GM10266 (cell line): Measurements from ENCODE around the gene LRRC9.
"Not testable (repeated sequence)": the region's sequence is repeated elsewhere in the genome, so short reads cannot be mapped to it uniquely, and the experiment has no call there.

Source experiments
- DNase-seq: peaks from one replicate; pipeline ENCODE4 v3.0.0; 2012; ENCODE audit errors: extremely low spot score
- TF ChIP-seq, protein P1 (sequence below): IDR thresholded peaks from 2 replicates; pipeline ENCODE4 v1.5.1; 2012; ENCODE audit warnings: mild to moderate bottlenecking, low read depth; ENCODE audit not compliant: control insufficient read depth, insufficient read depth; ENCODE audit errors: missing control alignments

The LRRC9 gene

DNA sequence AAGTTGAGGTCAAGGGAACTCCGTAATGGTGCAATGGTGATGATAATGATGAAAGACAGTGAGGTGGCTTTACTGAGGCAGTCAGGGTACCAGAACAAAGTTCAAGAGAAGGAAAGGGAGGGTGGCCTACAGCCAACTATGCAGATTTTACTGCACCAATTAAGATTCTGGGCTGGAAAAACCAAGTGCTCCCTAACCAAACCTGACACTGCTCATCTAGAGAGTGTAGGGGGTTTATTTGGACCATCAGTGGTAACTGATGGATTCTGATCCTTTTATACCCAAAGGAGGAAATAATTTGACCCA lies 387 bp downstream of the LRRC9 start:
- TF ChIP-seq, protein P1, sequence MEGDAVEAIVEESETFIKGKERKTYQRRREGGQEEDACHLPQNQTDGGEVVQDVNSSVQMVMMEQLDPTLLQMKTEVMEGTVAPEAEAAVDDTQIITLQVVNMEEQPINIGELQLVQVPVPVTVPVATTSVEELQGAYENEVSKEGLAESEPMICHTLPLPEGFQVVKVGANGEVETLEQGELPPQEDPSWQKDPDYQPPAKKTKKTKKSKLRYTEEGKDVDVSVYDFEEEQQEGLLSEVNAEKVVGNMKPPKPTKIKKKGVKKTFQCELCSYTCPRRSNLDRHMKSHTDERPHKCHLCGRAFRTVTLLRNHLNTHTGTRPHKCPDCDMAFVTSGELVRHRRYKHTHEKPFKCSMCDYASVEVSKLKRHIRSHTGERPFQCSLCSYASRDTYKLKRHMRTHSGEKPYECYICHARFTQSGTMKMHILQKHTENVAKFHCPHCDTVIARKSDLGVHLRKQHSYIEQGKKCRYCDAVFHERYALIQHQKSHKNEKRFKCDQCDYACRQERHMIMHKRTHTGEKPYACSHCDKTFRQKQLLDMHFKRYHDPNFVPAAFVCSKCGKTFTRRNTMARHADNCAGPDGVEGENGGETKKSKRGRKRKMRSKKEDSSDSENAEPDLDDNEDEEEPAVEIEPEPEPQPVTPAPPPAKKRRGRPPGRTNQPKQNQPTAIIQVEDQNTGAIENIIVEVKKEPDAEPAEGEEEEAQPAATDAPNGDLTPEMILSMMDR = no peak
- no peak for DNase-seq

DNA sequence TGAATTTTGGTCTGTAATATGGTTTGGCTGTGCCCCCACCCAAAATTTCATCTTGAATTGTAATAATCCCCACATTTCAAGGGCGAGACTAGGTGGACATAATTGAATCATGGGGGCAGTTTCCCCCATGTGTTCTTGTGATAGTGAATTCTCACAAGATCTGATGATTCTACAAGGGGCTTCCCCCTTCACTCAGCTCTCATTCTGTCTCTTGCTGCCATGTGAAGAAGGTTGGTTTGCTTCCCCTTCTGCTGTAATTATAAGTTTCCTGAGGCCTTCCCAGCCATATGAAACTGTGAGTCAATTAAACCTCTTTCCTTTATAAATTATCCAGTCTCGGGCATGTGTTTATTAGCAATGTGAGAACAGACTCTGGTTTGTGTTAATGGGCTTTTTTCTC lies 5.9 kb downstream of the LRRC9 start:
- no peak for DNase-seq
- TF ChIP-seq, protein P1 = no peak

DNA sequence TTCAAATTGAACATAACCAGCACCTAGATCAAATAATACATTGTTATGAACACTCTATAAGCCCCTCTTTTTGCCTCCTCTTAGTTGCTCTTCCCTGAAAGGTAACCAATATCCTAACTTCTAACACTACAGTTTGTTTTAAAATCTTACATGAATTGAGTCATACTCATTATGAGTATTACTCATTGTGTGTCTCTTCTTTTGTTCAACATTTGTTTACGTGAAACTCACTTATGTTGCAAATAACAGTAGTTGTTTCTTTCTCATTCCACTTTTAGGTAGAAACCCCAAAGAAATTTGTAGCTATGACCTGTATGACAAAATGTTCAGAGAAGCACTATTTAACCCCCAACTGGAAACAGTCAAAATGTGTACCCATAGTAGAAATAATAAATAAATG lies 6.6 kb downstream of the LRRC9 start:
- TF ChIP-seq, protein P1 = no peak
- no peak for DNase-seq

DNA sequence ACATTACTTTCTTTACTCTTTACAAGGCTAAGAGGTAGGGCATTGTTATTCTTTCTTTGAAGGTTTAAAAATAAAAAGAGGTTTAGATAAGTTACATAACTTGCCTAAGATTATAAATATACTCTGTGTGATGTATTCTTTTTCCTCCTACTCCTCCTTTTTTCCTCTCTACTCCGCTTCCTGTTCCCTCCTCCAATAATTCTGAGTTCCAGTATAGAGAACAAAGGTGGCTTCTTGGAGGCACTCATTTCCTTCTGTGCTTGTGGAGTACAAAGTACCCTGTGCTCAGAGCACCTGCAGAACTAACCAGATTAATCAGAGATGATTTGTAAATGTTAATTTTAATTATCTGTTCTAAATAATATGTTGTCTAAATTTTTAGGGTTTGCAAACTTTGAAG lies 11.3 kb downstream of the LRRC9 start:
- TF ChIP-seq, protein P1 = no peak
- DNase-seq = no peak

DNA sequence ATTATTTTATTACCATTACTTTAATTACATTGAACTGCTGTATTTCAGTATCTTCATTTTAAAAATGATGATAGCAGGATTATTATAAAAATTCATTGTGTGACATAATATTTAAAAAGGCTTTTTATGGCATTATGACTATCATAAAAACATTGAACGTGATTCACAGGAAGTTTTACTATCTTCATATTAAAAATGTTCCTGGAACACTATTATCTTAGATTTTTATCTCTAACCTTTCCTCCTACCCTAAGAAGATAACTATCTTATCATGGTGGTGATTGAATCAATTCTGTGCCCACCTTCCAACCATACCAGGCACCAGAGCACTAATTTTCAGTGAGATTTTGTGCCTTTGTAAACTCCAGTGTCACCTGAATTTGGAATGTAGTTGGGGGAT lies 16.2 kb downstream of the LRRC9 start:
- TF ChIP-seq, protein P1 = no peak
- DNase-seq = no peak

DNA sequence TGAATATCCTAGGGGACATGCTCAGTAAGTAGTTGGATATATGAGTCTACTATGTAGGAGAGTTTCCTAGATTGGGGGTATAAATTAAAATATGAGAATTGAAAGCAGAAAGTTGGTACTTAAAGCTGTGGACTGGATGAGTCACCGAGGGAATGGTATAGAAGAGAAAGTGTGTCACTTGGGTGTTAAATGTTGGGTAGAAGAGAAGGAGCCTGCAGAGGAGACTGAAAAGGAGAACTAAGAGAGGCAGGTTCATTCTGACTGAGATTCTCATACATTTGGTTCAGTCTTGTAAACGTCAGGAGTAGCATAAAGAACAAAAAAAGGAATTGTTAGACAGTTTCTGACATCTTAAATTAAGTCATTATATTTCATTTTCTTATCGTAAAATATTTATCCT lies 19.9 kb downstream of the LRRC9 start:
- TF ChIP-seq, protein P1 = no peak
- DNase-seq = no peak

DNA sequence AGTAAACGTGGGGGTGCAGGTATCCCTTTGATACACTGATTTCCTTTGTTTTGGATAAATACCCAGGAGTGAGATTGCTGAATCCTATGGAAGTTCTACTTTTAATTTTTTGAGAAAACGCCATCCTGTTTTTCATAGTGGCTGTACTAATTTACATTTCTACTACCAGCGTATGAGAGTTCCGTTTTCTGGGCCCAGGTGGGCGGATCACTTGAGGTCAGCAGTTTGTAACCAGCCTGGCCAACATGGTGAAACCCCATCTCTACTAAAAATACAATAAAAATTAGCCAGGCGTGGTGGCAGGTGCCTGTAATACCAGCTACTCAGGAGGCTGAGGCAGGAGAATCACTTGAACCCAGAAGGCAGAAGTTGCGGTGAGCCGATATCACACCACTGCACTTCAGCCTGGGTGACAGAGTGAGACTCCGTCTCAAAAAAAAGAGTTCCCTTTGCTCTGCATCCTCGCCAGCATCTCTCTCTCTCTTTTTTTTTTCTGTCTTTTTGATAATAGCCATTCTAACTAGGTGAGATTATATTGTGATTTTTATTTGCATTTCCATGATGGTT lies 22.4 kb downstream of the LRRC9 start:
- DNase-seq = not testable (repeated sequence)

DNA sequence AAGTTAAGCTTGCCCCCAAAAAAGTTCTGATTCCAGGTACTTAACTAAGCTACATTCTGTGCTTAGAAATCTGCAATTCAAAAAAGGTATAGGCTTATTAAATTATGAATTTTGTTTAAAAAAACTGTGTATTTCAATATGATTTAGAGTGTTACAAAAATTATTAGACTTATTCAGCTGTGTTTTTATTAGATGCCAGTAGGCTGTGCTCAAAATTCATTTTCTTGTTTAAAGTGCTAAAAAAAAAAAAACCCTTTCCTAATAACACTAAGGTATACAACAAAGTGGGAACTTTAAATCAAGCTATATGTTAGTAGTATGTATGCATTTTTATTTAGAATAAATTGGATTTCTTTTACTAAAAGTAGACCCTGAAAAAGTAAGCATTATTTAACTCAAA lies 25.0 kb downstream of the LRRC9 start:
- no peak for DNase-seq
- TF ChIP-seq, protein P1 = no peak

DNA sequence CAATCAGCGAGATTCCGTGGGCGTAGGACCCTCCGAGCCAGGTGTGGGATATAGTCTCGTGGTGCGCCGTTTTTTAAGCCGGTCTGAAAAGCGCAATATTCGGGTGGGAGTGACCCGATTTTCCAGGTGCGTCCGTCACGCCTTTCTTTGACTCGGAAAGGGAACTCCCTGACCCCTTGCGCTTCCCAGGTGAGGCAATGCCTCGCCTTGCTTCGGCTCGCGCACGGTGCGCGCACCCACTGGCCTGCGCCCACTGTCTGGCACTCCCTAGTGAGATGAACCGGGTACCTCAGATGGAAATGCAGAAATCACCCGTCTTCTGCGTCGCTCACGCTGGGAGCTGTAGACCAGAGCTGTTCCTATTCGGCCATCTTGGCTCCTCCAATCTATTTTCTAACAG lies 32.2 kb downstream of the LRRC9 start:
- not testable (repeated sequence) for DNase-seq

DNA sequence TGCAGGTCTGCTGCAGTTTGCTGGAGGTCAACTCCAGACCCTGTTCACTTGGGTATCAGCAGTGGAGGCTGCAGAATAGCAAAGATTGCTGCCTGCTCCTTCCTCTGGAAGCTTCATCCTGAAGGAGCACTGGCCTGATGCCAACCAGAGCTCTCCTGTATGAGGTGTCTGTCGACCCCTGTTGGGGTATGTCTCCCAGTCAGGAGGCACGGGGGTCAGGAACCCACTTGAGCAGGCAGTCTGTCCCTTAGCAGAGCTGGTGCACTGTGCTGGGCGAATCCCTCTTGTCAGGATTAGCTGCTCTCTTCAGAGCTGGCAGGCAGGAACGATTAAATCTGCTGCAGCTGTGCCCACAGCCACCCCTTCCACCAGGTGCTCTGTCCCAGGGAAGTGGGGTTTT lies 37.9 kb downstream of the LRRC9 start:
- DNase-seq = not testable (repeated sequence)
